Hepatocyte (in vitro differentiated cells): Measurements from ENCODE around the gene TMEM35B.

ENCODE experiments used
- CTCF ChIP-seq: fragments of 200-600 bp; sonication (generic); IDR thresholded peaks from 2 replicates; pipeline ENCODE4 v1.5.1; 2016; ENCODE audit warnings: antibody characterized with exemption, mild to moderate bottlenecking; ENCODE audit not compliant: poor library complexity
- EZH2 ChIP-seq: fragments of 200-600 bp; sonication (generic); IDR thresholded peaks from 2 replicates; pipeline ENCODE4 v1.6.1; 2016; ENCODE audit warnings: antibody characterized with exemption, mild to moderate bottlenecking, borderline replicate concordance
- EZH2phosphoT487 ChIP-seq: fragments of 200-600 bp; sonication (generic); IDR thresholded peaks from one replicate; pipeline ENCODE4 v1.6.1; 2018; ENCODE audit warnings: antibody characterized with exemption, mild to moderate bottlenecking, low read depth, moderate library complexity; ENCODE audit not compliant: unreplicated experiment, severe bottlenecking

- TF ChIP-seq CTCF: no peak
- TF ChIP-seq EZH2: no peak
- no peak for TF ChIP-seq EZH2phosphoT487
Measured at GRCh38 chr1:35033346-35033745, 48.2 kb upstream of the TMEM35B start.
